NB4 (cell line): ENCODE measurements around the gene USP10.

Experiments used
- MYC ChIP-seq: IDR thresholded peaks from 2 replicates; pipeline ENCODE4 v1.6.1; 2011; ENCODE audit warnings: low read depth, low read length
- POLR2A ChIP-seq: IDR thresholded peaks from 2 replicates; pipeline ENCODE4 v1.6.1; 2011; ENCODE audit warnings: mild to moderate bottlenecking; ENCODE audit not compliant: insufficient read length; ENCODE audit errors: extremely low read depth
- TF ChIP-seq, protein P1 (sequence below): IDR thresholded peaks from one replicate; pipeline ENCODE4 v1.5.1; 2012; ENCODE audit warnings: low read depth, low read length

DNA sequence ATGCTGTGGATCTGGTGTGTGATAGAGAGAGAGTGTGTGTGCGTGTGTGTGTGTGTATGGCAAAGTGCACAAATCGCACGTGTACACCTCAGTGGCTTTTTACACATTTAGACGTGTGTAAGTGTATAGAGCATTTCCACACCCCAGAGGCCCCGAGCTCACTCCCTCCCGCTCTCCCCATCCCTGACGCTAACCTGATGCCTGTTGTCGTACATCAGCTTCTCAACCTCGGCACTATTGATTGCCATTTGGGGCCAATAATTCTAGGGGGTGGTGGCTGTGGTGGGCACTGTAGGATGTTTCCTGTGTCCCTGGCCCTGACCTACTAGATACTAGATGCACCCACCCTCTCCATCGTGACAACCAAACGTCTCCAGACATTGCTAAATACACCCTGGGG lies 89.6 kb downstream of the USP10 start:
- no peak for TF ChIP-seq POLR2A
- TF ChIP-seq, protein P1, sequence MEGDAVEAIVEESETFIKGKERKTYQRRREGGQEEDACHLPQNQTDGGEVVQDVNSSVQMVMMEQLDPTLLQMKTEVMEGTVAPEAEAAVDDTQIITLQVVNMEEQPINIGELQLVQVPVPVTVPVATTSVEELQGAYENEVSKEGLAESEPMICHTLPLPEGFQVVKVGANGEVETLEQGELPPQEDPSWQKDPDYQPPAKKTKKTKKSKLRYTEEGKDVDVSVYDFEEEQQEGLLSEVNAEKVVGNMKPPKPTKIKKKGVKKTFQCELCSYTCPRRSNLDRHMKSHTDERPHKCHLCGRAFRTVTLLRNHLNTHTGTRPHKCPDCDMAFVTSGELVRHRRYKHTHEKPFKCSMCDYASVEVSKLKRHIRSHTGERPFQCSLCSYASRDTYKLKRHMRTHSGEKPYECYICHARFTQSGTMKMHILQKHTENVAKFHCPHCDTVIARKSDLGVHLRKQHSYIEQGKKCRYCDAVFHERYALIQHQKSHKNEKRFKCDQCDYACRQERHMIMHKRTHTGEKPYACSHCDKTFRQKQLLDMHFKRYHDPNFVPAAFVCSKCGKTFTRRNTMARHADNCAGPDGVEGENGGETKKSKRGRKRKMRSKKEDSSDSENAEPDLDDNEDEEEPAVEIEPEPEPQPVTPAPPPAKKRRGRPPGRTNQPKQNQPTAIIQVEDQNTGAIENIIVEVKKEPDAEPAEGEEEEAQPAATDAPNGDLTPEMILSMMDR: no peak
- TF ChIP-seq MYC: no peak
